ENCODE results near the gene LRRIQ1. TPM values are rescaled to one million over a fixed set of nuclear protein-coding genes. Genes with fewer than 3 reads are reported as not detected.

LRRIQ1 gene
- polyA plus RNA-seq, 1 donor from 2014 or later: 11.8 TPM

DNA sequence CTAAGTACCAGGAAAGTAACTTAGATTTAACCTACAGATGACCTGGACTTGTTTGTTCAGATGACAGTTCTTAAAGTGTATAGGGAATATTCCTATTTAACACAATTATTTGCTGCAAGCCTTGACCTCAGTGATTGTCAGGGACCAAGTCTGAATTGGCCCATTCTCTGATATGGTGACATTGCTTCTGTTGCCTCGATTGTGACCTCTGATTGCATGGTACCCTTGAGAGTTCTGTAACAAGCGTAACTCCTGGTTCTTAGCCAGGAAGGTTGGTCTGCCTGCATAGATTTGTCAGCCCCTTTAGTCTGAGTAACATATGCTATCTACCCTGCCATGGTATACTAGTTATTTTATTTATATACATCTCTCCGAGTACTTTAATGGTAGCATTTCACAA, 150.1 kb downstream of the LRRIQ1 start:
- Histone ChIP-seq H3K4me2 (ENCODE audit: low read length) (no peak overlapping the region), H3K36me3 (ENCODE audit: insufficient read depth, low read length) (no peaks in the 10 kb centered on the region), H3K9me3 (ENCODE audit: low read length) (no peaks in the 10 kb centered on the region), H3F3A (ENCODE audit: insufficient read depth, low read length, poor library complexity, severe bottlenecking) (no peaks in the 10 kb centered on the region), H3K9ac (ENCODE audit: low read length) (no peak overlapping the region), H3K79me2 (replicated peaks; ENCODE audit: insufficient read depth, low read length) (no peaks in the 10 kb centered on the region), H4K20me1 (ENCODE audit: insufficient read depth) (no peaks in the 10 kb centered on the region), H3K27ac (ENCODE audit: low read length) (no peak overlapping the region), H3K27me3 (ENCODE audit: insufficient read depth, low read depth, low read length) (no peaks in the 10 kb centered on the region), H2AFZ (ENCODE audit: low read depth, low read length) (no peak overlapping the region), H3K9me2 (ENCODE audit: insufficient read depth, low read length) (no peaks in the 10 kb centered on the region), H3K4me3 (ENCODE audit: low read length) (no peak overlapping the region)
- TF ChIP-seq EP300 (conservative IDR thresholded peaks at IDR 0.05; ENCODE audit: poor library complexity, severe bottlenecking) (no peak), RAD21 (conservative IDR thresholded peaks at IDR 0.05) (no peak), TAF1 (IDR thresholded peaks at IDR 0.05; ENCODE audit: low read depth) (no peak), EZH2 (IDR thresholded peaks at IDR 0.05; ENCODE audit: borderline replicate concordance, insufficient read depth, low read length, poor library complexity, severe bottlenecking) (no peak), MXI1 (conservative IDR thresholded peaks at IDR 0.05; ENCODE audit: poor library complexity, severe bottlenecking) (no peak), POLR2AphosphoS5 (IDR thresholded peaks at IDR 0.05) (no peak)
- TF ChIP-seq, protein P1, sequence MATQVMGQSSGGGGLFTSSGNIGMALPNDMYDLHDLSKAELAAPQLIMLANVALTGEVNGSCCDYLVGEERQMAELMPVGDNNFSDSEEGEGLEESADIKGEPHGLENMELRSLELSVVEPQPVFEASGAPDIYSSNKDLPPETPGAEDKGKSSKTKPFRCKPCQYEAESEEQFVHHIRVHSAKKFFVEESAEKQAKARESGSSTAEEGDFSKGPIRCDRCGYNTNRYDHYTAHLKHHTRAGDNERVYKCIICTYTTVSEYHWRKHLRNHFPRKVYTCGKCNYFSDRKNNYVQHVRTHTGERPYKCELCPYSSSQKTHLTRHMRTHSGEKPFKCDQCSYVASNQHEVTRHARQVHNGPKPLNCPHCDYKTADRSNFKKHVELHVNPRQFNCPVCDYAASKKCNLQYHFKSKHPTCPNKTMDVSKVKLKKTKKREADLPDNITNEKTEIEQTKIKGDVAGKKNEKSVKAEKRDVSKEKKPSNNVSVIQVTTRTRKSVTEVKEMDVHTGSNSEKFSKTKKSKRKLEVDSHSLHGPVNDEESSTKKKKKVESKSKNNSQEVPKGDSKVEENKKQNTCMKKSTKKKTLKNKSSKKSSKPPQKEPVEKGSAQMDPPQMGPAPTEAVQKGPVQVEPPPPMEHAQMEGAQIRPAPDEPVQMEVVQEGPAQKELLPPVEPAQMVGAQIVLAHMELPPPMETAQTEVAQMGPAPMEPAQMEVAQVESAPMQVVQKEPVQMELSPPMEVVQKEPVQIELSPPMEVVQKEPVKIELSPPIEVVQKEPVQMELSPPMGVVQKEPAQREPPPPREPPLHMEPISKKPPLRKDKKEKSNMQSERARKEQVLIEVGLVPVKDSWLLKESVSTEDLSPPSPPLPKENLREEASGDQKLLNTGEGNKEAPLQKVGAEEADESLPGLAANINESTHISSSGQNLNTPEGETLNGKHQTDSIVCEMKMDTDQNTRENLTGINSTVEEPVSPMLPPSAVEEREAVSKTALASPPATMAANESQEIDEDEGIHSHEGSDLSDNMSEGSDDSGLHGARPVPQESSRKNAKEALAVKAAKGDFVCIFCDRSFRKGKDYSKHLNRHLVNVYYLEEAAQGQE (IDR thresholded peaks at IDR 0.05; ENCODE audit: borderline replicate concordance): no peak

DNA sequence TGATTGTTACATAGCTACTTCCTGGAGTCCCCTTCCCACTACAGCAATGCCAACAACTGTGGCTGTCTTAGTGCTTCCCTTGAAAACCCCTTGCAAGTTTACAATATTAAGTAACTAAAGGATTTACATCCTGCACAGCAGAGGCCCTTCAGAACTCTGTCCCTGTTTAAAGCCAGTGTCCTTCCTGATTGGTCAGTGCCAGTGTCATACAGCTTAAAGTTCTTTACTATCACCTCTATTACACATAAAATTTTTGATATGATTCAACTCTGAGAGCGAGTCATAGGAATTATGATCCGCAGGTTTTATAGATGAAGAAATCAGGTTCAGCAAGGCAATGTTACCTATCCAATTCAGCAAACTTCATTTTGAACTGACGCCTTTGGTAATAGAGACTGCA, 152.5 kb downstream of the LRRIQ1 start:
- no peaks in the 10 kb centered on the region for H3K79me2 ChIP-seq (replicated peaks; ENCODE audit: insufficient read depth, low read length)
- H3K27ac ChIP-seq (ENCODE audit: low read length): no peak overlapping the region
- no peaks in the 10 kb centered on the region for H3K36me3 ChIP-seq (ENCODE audit: insufficient read depth, low read length)
- TF ChIP-seq RAD21 (conservative IDR thresholded peaks at IDR 0.05) (no peak), MXI1 (conservative IDR thresholded peaks at IDR 0.05; ENCODE audit: poor library complexity, severe bottlenecking) (no peak), POLR2AphosphoS5 (IDR thresholded peaks at IDR 0.05) (no peak), TAF1 (IDR thresholded peaks at IDR 0.05; ENCODE audit: low read depth) (no peak), CTCF (IDR thresholded peaks at IDR 0.05; ENCODE audit: poor library complexity, severe bottlenecking) (no peak), SMC3 (conservative IDR thresholded peaks at IDR 0.05; ENCODE audit: poor library complexity) (no peak), EZH2 (IDR thresholded peaks at IDR 0.05; ENCODE audit: borderline replicate concordance, insufficient read depth, low read length, poor library complexity, severe bottlenecking) (no peak), EP300 (conservative IDR thresholded peaks at IDR 0.05; ENCODE audit: poor library complexity, severe bottlenecking) (no peak)
- TF ChIP-seq, protein P1 (IDR thresholded peaks at IDR 0.05; ENCODE audit: borderline replicate concordance): no peak
- no peaks in the 10 kb centered on the region for H3K9me2 ChIP-seq (ENCODE audit: insufficient read depth, low read length)
- H3K27me3 ChIP-seq (ENCODE audit: insufficient read depth, low read depth, low read length): no peaks in the 10 kb centered on the region
- no peak overlapping the region for H3K9ac ChIP-seq (ENCODE audit: low read length)
- H3K4me2 ChIP-seq (ENCODE audit: low read length): no peak overlapping the region
- no peak overlapping the region for H3K4me3 ChIP-seq (ENCODE audit: low read length)
- no peaks in the 10 kb centered on the region for H3F3A ChIP-seq (ENCODE audit: insufficient read depth, low read length, poor library complexity, severe bottlenecking)
- H3K9me3 ChIP-seq (ENCODE audit: low read length): no peaks in the 10 kb centered on the region
- H4K20me1 ChIP-seq (ENCODE audit: insufficient read depth): no peaks in the 10 kb centered on the region
- no peak overlapping the region for H2AFZ ChIP-seq (ENCODE audit: low read depth, low read length)
